ENCODE results near the gene UCHL3. TPM values are rescaled to one million over a fixed set of nuclear protein-coding genes. Genes with fewer than 3 reads are reported as not detected.
A peak's percentile ranks its signal among the peaks of the same experiment; 100 is the strongest.

UCHL3 gene
- total and polyA plus RNA-seq, 10 of the 15 experiments (the other 5 are each of a cell fraction or from before 2014, with no cell fraction given), result 52.5 to 179 (median 104) TPM

DNA sequence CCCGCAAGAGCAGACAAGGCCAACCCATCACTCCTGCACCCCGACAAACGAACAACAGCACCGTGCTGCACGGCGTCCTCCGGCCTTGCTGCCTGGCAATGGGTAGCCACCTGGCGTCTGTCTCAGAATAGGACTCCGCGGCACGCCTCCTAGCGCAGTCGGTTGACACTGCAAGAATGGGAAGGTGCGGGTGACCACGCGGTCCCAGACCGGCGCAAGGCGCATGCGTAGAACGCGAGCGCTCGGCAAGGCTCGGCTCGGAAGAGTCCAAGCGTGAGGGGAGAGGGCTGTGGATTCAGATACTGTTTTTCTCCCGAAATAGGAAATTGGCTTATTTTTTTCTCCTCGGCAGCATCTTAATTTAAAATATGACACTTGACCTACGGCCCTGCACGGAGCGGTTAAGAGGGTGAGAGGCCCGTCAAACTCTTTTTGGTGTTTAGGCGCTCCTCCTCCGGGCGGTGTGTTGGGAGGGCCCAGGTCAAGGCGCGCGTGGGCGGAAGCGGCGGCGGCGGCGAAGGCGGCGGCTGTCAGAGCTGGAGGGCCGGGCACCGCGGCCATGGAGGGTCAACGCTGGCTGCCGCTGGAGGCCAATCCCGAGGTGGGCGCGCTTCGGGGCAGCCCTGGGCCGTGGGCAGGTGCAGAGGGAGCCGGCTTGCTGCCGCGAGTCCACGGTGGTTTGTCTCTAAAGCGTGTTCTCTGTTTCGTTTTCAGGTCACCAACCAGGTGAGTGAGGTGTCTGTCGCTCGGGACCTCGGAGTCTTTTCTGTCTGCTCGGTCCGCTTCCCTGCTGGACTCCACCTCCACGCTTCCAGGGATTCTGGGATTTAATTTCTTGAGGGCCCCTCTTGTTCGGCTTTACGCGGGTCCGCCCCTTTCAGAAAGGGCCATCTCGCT is at the start of gene UCHL3 (continued):
- TF ChIP-seq, protein P1, sequence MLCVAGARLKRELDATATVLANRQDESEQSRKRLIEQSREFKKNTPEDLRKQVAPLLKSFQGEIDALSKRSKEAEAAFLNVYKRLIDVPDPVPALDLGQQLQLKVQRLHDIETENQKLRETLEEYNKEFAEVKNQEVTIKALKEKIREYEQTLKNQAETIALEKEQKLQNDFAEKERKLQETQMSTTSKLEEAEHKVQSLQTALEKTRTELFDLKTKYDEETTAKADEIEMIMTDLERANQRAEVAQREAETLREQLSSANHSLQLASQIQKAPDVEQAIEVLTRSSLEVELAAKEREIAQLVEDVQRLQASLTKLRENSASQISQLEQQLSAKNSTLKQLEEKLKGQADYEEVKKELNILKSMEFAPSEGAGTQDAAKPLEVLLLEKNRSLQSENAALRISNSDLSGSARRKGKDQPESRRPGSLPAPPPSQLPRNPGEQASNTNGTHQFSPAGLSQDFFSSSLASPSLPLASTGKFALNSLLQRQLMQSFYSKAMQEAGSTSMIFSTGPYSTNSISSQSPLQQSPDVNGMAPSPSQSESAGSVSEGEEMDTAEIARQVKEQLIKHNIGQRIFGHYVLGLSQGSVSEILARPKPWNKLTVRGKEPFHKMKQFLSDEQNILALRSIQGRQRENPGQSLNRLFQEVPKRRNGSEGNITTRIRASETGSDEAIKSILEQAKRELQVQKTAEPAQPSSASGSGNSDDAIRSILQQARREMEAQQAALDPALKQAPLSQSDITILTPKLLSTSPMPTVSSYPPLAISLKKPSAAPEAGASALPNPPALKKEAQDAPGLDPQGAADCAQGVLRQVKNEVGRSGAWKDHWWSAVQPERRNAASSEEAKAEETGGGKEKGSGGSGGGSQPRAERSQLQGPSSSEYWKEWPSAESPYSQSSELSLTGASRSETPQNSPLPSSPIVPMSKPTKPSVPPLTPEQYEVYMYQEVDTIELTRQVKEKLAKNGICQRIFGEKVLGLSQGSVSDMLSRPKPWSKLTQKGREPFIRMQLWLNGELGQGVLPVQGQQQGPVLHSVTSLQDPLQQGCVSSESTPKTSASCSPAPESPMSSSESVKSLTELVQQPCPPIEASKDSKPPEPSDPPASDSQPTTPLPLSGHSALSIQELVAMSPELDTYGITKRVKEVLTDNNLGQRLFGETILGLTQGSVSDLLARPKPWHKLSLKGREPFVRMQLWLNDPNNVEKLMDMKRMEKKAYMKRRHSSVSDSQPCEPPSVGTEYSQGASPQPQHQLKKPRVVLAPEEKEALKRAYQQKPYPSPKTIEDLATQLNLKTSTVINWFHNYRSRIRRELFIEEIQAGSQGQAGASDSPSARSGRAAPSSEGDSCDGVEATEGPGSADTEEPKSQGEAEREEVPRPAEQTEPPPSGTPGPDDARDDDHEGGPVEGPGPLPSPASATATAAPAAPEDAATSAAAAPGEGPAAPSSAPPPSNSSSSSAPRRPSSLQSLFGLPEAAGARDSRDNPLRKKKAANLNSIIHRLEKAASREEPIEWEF (IDR thresholded peaks at IDR 0.05; ENCODE audit: insufficient replicate concordance, low read depth, low read length), result peak; percentile 14
- TF ChIP-seq JUND (IDR thresholded peaks at IDR 0.05; ENCODE audit: low read depth, low read length) (peak; percentile 99), NR2C1 (IDR thresholded peaks at IDR 0.05) (peak; percentile 65), BHLHE40 (IDR thresholded peaks at IDR 0.05; ENCODE audit: borderline replicate concordance in 1 of 2, low read depth in 2 of 2, low read length in 1 of 2) (peak; percentile 97 to 98), RELA (IDR thresholded peaks at IDR 0.05; ENCODE audit: borderline replicate concordance, partially characterized antibody) (peak; percentile 71), TCF3 (IDR thresholded peaks at IDR 0.05; ENCODE audit: borderline replicate concordance, insufficient read depth, low read depth, low read length) (peak; percentile 94), EGR1 (IDR thresholded peaks at IDR 0.05; ENCODE audit: borderline replicate concordance in 1 of 2, low read depth in 2 of 2, low read length in 2 of 2) (peak; percentile 75 to 100), RUNX3 (IDR thresholded peaks at IDR 0.05; ENCODE audit: low read length) (0 out of 2 replicates have a peak, but pooled peaks have one; percentile 16), ZNF622 (IDR thresholded peaks at IDR 0.05) (no peak), CHD2 (IDR thresholded peaks at IDR 0.05; ENCODE audit: borderline replicate concordance, low read depth, low read length) (0 out of 2 replicates have a peak, but pooled peaks have one; percentile 32), POLR2AphosphoS2 (IDR thresholded peaks at IDR 0.05; ENCODE audit: low read depth, low read length) (no peak)
- TF ChIP-seq, protein P2, sequence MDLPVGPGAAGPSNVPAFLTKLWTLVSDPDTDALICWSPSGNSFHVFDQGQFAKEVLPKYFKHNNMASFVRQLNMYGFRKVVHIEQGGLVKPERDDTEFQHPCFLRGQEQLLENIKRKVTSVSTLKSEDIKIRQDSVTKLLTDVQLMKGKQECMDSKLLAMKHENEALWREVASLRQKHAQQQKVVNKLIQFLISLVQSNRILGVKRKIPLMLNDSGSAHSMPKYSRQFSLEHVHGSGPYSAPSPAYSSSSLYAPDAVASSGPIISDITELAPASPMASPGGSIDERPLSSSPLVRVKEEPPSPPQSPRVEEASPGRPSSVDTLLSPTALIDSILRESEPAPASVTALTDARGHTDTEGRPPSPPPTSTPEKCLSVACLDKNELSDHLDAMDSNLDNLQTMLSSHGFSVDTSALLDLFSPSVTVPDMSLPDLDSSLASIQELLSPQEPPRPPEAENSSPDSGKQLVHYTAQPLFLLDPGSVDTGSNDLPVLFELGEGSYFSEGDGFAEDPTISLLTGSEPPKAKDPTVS (IDR thresholded peaks at IDR 0.05; ENCODE audit: low read depth, low read length), result no peak
- TF ChIP-seq, protein P3, sequence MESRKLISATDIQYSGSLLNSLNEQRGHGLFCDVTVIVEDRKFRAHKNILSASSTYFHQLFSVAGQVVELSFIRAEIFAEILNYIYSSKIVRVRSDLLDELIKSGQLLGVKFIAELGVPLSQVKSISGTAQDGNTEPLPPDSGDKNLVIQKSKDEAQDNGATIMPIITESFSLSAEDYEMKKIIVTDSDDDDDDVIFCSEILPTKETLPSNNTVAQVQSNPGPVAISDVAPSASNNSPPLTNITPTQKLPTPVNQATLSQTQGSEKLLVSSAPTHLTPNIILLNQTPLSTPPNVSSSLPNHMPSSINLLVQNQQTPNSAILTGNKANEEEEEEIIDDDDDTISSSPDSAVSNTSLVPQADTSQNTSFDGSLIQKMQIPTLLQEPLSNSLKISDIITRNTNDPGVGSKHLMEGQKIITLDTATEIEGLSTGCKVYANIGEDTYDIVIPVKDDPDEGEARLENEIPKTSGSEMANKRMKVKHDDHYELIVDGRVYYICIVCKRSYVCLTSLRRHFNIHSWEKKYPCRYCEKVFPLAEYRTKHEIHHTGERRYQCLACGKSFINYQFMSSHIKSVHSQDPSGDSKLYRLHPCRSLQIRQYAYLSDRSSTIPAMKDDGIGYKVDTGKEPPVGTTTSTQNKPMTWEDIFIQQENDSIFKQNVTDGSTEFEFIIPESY (IDR thresholded peaks at IDR 0.05), result no peak
- TF ChIP-seq, protein P4, sequence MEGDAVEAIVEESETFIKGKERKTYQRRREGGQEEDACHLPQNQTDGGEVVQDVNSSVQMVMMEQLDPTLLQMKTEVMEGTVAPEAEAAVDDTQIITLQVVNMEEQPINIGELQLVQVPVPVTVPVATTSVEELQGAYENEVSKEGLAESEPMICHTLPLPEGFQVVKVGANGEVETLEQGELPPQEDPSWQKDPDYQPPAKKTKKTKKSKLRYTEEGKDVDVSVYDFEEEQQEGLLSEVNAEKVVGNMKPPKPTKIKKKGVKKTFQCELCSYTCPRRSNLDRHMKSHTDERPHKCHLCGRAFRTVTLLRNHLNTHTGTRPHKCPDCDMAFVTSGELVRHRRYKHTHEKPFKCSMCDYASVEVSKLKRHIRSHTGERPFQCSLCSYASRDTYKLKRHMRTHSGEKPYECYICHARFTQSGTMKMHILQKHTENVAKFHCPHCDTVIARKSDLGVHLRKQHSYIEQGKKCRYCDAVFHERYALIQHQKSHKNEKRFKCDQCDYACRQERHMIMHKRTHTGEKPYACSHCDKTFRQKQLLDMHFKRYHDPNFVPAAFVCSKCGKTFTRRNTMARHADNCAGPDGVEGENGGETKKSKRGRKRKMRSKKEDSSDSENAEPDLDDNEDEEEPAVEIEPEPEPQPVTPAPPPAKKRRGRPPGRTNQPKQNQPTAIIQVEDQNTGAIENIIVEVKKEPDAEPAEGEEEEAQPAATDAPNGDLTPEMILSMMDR (IDR thresholded peaks at IDR 0.05 in 2 of 3, conservative IDR thresholded peaks at IDR 0.05 in 1 of 3; ENCODE audit: control insufficient read depth in 2 of 3, extremely low read depth in 1 of 3, insufficient read depth in 1 of 3, low read depth in 3 of 3, low read length in 3 of 3), result peak; percentile 95 to 99 (median 96); a peak in 5 of 6 replicates
- TF ChIP-seq, protein P5, sequence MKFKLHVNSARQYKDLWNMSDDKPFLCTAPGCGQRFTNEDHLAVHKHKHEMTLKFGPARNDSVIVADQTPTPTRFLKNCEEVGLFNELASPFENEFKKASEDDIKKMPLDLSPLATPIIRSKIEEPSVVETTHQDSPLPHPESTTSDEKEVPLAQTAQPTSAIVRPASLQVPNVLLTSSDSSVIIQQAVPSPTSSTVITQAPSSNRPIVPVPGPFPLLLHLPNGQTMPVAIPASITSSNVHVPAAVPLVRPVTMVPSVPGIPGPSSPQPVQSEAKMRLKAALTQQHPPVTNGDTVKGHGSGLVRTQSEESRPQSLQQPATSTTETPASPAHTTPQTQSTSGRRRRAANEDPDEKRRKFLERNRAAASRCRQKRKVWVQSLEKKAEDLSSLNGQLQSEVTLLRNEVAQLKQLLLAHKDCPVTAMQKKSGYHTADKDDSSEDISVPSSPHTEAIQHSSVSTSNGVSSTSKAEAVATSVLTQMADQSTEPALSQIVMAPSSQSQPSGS (IDR thresholded peaks at IDR 0.05; ENCODE audit: low read length), result no peak
